ENCODE data around the gene PUM1. TPM values are rescaled to one million over a fixed set of nuclear protein-coding genes. Genes with fewer than 3 reads are reported as not detected.
"Not testable (repeated sequence)": the region's sequence is repeated elsewhere in the genome, so short reads cannot be mapped to it uniquely, and the experiment has no call there.

The PUM1 gene
- total RNA-seq, 4 donors from 2014 or later = 66.7 to 121 (median 83.9) TPM

- TF ChIP-seq, protein P1, sequence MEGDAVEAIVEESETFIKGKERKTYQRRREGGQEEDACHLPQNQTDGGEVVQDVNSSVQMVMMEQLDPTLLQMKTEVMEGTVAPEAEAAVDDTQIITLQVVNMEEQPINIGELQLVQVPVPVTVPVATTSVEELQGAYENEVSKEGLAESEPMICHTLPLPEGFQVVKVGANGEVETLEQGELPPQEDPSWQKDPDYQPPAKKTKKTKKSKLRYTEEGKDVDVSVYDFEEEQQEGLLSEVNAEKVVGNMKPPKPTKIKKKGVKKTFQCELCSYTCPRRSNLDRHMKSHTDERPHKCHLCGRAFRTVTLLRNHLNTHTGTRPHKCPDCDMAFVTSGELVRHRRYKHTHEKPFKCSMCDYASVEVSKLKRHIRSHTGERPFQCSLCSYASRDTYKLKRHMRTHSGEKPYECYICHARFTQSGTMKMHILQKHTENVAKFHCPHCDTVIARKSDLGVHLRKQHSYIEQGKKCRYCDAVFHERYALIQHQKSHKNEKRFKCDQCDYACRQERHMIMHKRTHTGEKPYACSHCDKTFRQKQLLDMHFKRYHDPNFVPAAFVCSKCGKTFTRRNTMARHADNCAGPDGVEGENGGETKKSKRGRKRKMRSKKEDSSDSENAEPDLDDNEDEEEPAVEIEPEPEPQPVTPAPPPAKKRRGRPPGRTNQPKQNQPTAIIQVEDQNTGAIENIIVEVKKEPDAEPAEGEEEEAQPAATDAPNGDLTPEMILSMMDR (IDR thresholded peaks at IDR 0.05) = no peak
- no peak for DNase-seq (ENCODE audit: low spot score)
- ATAC-seq (ENCODE audit: low FRiP score) = no peak
Observed at GRCh38 chr1:30936541-30937171, 128.9 kb downstream of the PUM1 start.

DNA sequence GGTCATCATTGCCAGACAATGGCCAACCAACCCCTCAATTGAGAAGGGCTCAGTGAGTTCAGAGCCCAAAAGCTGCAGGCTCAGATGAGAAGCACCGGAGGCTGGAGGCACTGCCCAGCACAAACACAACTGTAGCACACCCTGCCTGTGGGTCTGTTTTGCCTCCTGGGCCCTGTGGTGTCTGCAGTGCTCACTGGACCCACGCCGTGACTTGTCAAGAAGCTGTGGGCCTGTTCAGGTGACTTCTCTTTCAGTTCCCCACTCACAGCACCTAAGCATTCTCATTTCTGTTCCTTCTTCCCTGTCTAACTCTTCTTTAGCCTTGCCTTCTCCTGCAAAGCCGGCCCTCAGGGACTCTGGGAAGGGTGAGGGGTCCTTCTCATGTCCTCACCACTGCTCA, 129.8 kb downstream of the PUM1 start:
- not testable (repeated sequence) for ATAC-seq (ENCODE audit: low FRiP score); DNase-seq (ENCODE audit: low spot score)

DNA sequence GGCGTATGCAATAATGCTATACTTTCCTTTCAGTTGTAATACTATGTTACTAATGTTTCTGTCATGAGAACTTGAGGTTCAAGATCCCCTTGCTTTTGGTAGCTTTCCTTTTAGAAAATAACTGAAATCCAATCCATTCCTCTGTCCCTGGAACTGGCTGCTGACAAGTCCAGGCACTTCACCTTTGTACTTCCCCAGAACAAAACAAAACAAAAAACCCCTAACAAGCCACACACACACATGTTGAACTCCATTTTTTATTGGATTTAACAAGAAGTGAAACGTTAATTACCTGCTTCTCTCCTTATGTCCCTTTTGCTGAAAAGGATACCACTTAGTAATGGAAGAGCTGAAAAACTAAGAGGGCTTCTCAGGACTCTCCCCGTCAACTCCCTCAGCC, 130.9 kb downstream of the PUM1 start:
- no peak for ATAC-seq (ENCODE audit: low FRiP score)
- no peak for DNase-seq (ENCODE audit: low spot score)
- TF ChIP-seq, protein P1 (IDR thresholded peaks at IDR 0.05) = no peak

GRCh38 chr1:30933874-30934252, 131.7 kb downstream of the PUM1 start:
- TF ChIP-seq, protein P1 (IDR thresholded peaks at IDR 0.05) = no peak
- no peak for DNase-seq (ENCODE audit: low spot score)
- no peak for ATAC-seq (ENCODE audit: low FRiP score)

- DNase-seq (ENCODE audit: low spot score) (no peak), ATAC-seq (ENCODE audit: low FRiP score) (no peak)
- TF ChIP-seq, protein P1 (IDR thresholded peaks at IDR 0.05) = no peak
Observed at GRCh38 chr1:30930631-30931173, 134.8 kb downstream of the PUM1 start.

DNA sequence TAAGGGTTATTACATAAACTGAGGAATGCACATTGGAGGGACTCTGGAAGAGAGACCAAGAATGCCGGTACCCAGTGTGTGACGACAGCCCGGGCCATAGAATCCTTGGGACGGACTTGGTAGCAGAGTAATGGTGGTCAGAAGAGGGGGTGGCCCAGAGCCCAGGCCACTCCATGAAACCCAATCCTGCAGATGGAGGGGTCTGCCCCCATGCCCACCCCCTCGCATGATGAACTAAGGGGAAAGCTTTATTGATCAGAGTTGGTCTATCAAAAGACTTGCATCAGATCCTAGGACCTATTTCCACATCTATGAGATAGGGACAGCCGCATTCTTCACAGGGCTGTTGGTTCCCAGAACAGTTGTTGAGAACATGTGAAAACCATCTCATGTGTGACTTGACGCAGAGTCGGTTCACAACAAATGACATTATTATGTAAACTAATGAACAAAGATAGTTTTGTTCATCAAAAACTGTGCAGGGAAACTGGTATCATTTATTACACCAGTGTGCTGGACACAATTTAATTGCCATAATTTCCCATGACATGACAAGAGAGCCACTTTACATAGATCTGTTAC, 135.5 kb downstream of the PUM1 start:
- DNase-seq (ENCODE audit: low spot score) = no peak
- TF ChIP-seq, protein P1 (IDR thresholded peaks at IDR 0.05) = no peak
- no peak for ATAC-seq (ENCODE audit: low FRiP score)

GRCh38 chr1:30929135-30929889, 136.2 kb downstream of the PUM1 start:
- ATAC-seq (ENCODE audit: low FRiP score) (no peak), DNase-seq (ENCODE audit: low spot score) (no peak)

More at GRCh38 chr1:30929135-30929889, 136.2 kb downstream of the PUM1 start:
- TF ChIP-seq, protein P1 (IDR thresholded peaks at IDR 0.05) = no peak

Data from omental fat pad (tissue), 4 donors.